GM10847 (cell line): ENCODE measurements around the gene NKAPL.

Experiments used
- POLR2A ChIP-seq: IDR thresholded peaks from 2 replicates; pipeline ENCODE4 v1.6.1; 2011; ENCODE audit not compliant: insufficient read length; ENCODE audit errors: extremely low read depth

The NKAPL gene

DNA sequence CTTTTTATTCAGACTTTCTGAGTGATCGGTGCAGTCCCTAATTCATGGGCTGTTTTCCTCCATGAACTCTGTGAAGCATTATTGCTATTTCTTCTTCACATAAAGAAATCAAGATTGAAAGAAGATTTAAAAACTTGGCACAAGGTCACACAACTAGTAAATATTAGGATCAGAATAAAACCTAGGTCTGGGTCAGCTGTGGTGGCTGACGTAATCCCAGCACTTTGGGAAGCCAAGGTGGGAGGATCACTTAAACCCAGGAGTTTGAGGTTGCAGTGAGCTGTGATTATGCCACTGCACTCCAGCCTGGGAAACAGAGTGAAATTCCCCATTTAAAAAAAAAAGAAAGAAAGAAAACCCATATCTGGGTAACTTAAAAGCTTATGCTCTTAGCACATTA is 32.6 kb upstream of the NKAPL start:
- no peak for TF ChIP-seq POLR2A

DNA sequence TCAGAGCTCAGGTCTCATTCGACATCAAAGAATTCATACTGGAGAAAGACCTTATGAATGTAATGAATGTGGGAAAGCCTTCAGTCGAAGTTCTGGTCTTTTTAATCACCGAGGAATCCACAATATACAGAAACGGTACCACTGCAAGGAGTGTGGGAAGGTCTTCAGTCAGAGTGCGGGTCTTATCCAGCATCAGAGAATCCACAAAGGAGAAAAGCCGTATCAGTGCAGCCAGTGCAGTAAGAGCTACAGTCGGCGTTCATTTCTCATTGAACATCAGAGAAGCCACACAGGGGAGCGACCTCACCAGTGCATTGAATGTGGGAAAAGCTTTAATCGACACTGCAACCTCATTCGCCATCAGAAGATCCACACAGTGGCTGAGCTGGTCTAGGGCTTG is 26.3 kb upstream of the NKAPL start:
- TF ChIP-seq POLR2A = no peak

DNA sequence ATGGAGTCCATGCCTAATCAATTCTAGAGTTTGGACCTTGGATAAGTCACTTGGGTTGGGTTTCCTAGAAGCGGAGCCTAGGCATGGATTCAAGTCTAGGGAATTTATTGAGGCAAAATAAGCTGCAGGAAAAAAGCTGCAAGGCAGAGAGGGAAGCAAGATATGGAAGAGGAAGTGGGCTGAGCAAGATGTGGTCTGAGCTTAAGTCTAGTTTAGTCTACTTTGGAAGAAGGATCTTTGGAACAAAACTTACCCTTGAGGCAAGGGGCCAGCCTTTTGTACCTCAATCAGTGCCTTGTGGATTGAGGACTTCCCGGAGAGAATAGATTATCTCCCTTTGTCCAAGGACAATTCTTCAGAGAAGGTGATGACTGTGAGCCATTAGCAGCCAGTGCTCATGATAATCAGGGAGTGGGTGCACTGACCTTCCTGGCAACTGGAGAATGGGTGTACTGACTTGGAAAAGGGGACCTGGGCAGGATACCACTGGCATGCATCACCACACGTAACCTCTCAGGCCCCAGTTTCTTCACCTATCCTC is 23.1 kb upstream of the NKAPL start:
- TF ChIP-seq POLR2A = no peak

DNA sequence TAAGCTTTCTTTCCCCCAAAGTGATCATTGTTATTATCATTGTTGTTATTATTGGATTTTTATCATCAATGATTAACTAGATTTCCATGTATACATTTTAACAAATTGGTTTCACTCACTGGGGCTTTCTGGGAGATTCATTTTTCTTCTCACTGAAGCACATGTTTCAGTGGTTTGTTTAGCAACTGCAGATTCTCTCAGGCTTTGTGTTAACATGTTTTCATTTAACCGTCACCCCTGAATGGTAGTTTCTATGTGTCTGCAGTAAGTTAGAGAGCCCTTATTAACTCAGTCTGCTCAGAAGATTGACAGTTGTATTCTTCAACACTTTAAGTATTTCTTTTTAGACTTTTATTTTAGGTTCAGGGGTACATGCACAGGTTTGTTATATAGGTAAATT is 19.5 kb upstream of the NKAPL start:
- TF ChIP-seq POLR2A = no peak

DNA sequence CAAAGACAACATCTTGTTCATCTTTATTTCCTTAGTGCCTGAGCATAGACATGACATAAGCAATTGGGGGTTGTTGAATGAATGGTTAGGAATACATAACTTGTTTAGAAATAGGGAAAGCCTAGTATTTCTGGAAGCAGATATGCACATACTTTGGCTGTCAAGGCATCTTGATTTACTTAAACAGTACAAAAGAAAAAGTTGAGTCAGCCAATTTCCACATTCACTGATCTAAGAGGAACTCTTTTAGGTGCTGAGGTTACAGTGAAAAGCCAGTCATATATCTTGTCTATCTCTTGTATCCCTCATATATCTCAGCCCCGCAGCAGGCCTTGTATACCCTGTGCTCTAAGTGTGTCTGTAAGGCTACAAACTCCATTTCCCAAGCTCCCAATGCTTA is 18.6 kb upstream of the NKAPL start:
- no peak for TF ChIP-seq POLR2A

DNA sequence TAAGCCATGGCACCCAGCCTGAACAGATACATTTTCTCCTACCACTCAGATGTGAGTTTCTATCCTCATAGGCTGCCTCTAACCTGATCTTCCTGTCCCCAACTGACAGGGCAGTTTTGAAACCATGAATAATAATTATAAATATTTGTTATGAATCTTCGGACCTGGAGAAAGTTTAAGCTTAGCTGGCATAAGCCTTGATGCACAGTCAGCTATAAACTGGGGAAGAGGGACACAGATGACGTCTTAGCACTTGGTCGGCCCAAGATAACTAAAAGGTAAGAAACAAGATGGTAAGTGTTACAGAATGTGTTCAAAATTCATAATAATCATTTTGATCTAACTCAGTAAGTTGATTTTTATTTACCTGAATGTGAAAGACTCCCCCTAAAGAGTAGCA is 15.2 kb upstream of the NKAPL start:
- no peak for TF ChIP-seq POLR2A

DNA sequence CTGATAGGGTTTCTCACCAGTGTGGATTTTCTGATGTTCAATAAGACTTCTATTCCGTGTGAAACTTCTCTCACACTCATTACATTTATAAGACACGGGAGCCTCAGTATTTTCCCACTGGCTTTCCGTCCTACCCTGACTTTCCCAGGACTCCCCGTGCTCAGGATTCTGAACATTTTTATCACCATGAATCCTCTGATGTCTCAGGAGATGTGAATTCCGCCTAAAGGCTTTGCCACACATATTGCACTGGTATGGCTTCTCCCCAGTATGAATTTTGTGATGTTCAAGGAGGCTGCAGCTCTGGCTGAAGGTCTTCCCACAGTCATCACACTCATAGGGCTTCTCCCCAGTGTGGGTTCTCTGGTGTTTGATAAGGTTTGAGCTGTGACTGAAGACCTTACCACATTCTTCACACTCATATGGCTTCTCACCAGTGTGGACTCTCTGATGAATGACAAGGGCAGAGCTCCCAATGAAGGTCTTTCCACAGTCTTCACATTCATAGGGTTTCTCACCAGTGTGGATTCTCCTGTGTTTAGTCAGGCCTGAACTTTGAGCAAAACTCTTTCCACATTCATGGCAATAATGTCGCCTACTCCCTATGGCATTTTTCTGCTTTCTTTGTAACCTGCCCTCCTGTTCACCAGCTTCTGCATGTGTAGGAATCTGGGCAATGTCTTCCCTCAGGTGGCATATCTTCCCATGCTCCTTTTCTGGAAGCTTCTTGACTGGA is 13.7 kb upstream of the NKAPL start:
- TF ChIP-seq POLR2A = no peak

DNA sequence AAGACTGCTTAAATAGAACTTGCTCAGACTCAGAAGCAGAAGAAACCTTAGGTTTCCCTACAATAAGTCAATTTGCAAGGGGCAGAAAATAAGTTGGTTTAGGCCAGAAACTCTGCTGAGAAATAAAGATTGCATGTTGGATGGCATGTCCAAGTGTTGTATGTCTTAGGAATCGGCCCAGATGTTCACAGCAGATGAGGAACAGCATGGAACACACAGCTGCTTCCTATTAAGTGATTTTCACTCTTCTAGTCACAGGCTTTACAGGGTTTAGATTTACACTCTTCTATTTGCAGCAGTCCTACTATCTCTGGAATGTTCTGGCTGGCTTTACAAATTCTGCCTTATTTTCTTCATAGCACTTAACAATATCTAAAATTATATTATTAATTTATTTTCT is 10.2 kb upstream of the NKAPL start:
- TF ChIP-seq POLR2A = no peak

DNA sequence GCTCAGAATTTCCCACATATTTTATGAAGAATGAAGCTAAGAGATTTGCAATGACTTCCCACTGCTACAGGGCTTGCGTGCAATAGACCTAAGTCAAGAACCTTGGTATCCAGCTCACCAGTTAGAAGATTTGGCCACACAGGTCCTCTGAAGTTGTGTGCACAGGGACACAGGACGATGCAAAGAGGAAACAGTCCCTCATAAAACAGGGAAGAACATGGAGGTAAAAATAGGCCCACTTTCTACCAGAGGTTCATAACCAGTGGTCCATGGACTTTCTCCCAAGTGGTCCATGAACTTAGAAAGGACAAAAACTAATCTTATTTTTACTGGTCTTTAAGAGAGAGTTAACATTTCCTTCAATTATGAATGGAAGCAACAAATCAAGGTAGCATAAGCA is 8.3 kb upstream of the NKAPL start:
- TF ChIP-seq POLR2A = no peak

DNA sequence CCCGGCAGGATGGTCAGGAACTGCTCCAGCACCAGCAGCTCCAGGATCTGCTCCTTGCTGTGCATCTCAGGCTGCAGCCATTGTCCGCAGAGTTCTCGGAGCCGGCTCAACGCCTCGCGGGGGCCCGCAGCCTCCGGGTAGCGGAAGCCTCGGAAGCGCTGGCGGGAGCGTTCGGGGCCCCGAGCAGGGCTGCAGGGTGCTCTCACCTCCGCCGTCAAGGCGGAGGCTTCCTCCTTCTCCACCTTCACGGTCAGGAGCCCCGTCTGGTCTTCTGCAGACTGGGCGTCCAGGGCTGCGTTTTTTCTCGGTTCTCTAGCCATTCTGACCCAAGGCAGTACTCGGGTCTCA is 7.5 kb upstream of the NKAPL start:
- TF ChIP-seq POLR2A = no peak

DNA sequence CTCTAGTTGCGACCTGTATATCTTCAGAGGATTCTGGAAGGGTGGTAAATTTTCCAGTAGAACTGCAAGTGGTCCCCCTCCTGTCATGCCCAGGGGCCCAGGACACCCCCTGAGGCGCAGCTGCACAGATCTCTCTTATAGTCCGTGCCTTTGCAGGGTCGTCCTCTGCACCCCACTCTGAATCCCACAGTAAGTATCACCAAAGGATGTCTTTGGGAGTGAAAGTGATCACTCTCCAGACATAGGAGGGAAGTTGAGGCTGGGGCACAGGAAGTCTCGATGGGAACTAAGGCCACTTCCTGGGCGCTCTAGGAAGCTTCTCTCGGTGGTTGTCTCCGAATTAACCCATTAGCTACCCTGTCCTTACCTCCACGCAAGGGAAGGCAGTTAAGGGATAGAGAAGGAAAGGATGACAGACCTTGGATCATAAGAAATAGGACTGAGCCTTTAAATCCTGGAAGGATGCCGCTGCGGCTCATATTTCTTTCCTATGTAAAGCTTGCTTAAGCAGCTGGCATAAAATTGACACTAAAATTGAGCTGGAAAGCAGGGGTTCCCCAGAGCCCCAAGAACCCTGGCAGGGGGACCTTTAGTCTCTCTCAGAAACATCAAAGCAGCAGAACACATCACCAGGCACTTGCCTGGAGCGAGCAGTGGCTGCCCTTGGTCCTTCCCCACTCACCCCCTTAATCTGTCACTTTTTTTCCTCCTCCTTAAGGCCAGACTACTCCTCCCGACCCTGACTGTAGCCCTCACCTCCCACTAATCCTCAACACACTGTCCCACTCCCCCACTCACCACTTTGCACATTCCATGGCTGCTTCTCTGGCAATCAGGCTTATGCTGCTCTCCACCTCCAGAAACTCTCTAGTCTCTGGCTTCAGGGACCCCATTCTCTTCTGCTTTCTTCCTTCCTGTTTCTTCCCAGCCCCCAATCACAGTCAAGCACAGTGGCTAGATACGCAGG is 6.8 kb upstream of the NKAPL start, which contains the start of gene ZKSCAN4:
Gene ZKSCAN4, minus strand, starts transcription at position 261 of the 967 bp plus-strand sequence. CDS start 289 bp downstream, outside the sequence.
- no peak for TF ChIP-seq POLR2A

DNA sequence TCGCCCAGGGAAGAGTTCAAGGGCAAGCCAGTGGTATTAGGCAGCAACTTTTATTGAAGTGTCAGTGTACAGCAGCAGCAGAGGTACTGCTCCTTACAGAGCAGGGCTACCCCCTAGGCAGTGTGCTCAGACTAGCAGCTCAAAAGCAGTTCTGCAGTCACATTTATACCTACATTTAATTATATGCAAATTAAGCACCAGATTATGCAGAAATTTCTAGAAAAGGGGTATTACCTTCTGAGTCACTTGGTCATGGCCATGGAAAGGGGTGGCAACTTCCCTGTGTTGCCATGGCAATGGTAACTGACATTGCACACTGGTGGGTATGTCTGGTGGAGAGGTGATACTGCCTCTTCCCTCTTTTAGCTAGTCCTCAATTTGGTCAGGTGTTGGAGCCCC is 5.0 kb upstream of the NKAPL start:
- no peak for TF ChIP-seq POLR2A

DNA sequence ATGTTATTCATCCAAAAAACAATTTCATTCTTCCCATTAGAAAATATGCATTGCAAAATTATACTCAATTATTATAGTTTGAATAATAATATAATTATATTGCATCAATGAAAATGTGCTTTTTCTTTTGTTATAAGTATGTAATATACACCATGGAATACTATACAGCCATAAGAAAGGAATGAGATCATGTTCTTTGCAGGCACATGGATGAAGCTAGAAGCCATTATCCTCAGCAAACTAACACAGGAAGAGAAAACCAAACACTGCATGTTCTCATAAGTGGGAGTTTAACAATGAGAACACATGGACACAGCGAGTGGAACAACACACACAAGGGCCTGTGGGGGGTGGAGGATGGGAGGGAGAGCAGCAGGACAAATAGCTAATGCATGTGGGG is 2.1 kb upstream of the NKAPL start:
- TF ChIP-seq POLR2A = no peak

DNA sequence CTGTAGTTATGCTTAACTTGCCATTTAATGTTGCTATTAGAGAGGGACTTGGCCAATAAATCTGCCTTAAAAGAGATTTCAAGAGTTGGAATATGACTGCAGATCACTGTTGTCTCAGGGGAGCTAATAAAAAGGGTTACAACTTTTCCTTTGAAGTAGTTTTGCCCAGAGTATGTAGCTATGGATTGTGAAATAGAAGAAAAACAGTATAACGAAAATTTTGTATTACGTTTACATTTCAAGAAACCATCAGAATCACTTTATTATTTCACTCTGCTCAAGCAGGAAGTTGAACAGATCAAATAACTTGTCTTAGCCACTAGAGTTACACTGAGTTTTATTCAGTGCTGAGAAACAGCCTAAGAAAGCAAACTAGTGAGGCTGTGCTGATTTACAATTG is 4.8 kb downstream of the NKAPL start:
- no peak for TF ChIP-seq POLR2A

DNA sequence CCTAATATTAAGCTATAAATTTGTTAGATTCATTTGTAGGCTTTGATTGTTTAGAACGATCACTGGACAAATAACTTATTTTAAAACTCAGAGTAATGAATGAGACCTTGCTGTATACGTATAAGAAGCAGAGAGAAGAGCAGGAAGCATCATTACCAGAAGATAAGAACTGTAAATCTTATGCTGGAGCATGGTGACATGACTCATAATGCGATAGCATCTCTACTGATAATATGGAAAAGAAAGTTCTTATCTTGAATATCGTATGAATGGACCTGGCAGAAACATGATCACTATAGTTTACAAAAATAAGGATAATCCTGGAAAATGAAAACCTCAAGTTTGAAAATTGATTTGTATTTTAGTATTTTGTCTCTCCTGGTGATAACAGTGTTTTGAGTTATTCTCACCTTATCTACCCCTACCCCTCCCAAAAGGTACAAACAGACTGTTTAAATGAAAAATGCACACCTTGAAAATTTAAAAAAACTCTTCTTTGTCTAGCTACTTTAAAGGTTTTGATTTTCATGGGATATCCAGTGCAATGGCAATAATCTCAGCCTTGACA is 5.8 kb downstream of the NKAPL start:
- TF ChIP-seq POLR2A = no peak

DNA sequence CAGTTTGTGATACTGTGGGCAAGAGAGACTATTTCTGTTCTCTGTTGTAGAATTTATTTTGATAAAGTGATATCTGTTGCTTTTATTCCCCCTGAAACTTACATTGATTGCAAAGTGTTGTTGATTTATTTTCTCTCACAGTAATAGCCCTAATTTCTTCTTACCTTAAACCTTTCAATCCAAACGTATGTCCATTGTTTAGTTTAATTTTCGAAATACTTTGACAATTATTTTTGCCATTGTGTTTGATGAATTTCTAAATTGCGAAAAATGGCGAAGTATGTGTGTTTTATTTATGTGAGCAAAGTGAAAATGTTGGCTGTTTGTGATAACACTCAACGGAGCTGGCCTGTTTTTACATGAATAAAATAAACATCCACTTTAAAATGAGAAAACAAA is 7.5 kb downstream of the NKAPL start:
- TF ChIP-seq POLR2A = no peak
